Measurements from ENCODE around the gene OR13C8.

DNA sequence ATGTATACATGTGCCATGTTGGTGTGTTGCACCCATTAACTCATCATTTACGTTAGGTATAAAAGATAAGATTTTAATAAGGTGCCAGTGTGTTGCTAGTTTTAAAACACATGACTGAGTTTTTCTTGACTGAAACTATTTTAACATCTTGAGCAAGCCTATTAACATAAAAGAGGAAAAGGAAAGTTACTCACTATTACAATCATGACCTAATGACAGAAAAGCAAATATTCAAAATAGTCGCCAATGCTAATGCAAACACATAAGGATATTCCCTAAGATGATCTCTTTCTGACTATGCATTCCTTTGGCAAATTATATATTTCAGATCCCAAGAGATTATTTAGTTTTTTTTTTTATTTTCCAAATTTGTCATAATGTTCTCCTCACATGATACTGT, 42.2 kb downstream of the OR13C8 start:
- TF ChIP-seq EZH2 (IDR thresholded peaks at IDR 0.05), result no peak
- TF ChIP-seq POLR2AphosphoS5 (IDR thresholded peaks at IDR 0.05; ENCODE audit: borderline replicate concordance, low read depth, low read length), result no peak

Data from SK-N-MC (cell line).